Panc1 (cell line): ENCODE data around the gene CHRM2. TPM values are rescaled to one million over a fixed set of nuclear protein-coding genes. Genes with fewer than 3 reads are reported as not detected.

Experiments used
- ATAC-seq: fragments of 200-7000 bp; cut with Tn5 transposase; 2 replicates; pipeline ENCODE4 v1.9.1; 2020; ENCODE audit warnings: mild to moderate bottlenecking, moderate library complexity
- BruUV-seq: library from RNA; stranded (reverse); fragments of 400-500 nt; replicated peaks from 2 replicates; lab custom pipeline; 2021; lab: Mats Ljungman, UMichigan
- CTCF ChIA-PET: fragments of 300-600 bp; sonication (Branson Sonifier 250); formaldehyde crosslinking; loops from one replicate; lab custom pipeline; 2022; ENCODE audit warnings: antibody characterized with exemption; lab: Charles Lee
- POLR2A ChIA-PET: fragments of 300-600 bp; sonication (Branson Sonifier 250); formaldehyde crosslinking; loops from one replicate; lab custom pipeline; 2022; ENCODE audit warnings: antibody characterized with exemption; lab: Charles Lee
- DNase-seq: peaks from one replicate; pipeline ENCODE4 v3.0.0-alpha.2; 2010; ENCODE audit warnings: low read depth, low spot score
- H3K27ac ChIP-seq: 2 replicates; pipeline ENCODE4 v1.5.1; 2011; ENCODE audit warnings: mild to moderate bottlenecking, low read length, inconsistent platforms
- H3K27me3 ChIP-seq: fragments of 200-500 bp; sonication (Bioruptor generic); 2 replicates; pipeline ENCODE4 v1.6.0; 2014; ENCODE audit warnings: low read length, inconsistent platforms; ENCODE audit not compliant: control insufficient read depth, insufficient read depth
- H3K36me3 ChIP-seq: fragments of 200-500 bp; sonication (Bioruptor generic); 2 replicates; pipeline ENCODE4 v1.5.1; 2014; ENCODE audit warnings: inconsistent platforms, mild to moderate bottlenecking, low read length, moderate library complexity; ENCODE audit not compliant: control insufficient read depth, insufficient read depth
- H3K4me1 ChIP-seq: 2 replicates; pipeline ENCODE4 v1.5.1; 2011; ENCODE audit warnings: inconsistent platforms, mild to moderate bottlenecking, low read length, moderate library complexity; ENCODE audit not compliant: control insufficient read depth, insufficient read depth
- H3K4me3 ChIP-seq, 2 experiments: 2 replicates each; pipeline ENCODE4 v1.5.1; 2011 to 2012; ENCODE audit warnings: low read depth in 2 of 2, low read length in 2 of 2, mild to moderate bottlenecking in 2 of 2, inconsistent platforms in 1 of 2, moderate library complexity in 1 of 2
- H3K9me3 ChIP-seq: fragments of 200-500 bp; sonication (Bioruptor generic); 2 replicates; pipeline ENCODE4 v1.5.1; 2014; ENCODE audit warnings: low read depth, mild to moderate bottlenecking, inconsistent platforms, low read length, moderate library complexity; ENCODE audit not compliant: control insufficient read depth, insufficient read depth
- CTCF ChIP-seq: fragments of 450-650 bp; IDR thresholded peaks from 2 replicates; pipeline ENCODE4 v1.5.1; 2017; ENCODE audit warnings: mild to moderate bottlenecking
- POLR2AphosphoS5 ChIP-seq: IDR thresholded peaks from 2 replicates; pipeline ENCODE4 v1.6.1; 2012; ENCODE audit warnings: mild to moderate bottlenecking, low read depth, low read length, moderate library complexity
- SIN3A ChIP-seq: IDR thresholded peaks from 2 replicates; pipeline ENCODE4 v1.6.1; 2012; ENCODE audit warnings: low read depth, mild to moderate bottlenecking, low read length, moderate library complexity, borderline replicate concordance; ENCODE audit not compliant: insufficient read depth
- TCF7L2 ChIP-seq: IDR thresholded peaks from 2 replicates; pipeline ENCODE4 v1.6.1; 2011; ENCODE audit warnings: mild to moderate bottlenecking, low read depth, low read length, inconsistent platforms
- in situ Hi-C: cut with HindIII; loops from 2 replicates; pipeline ENCODE4 v1.10.0; 2016; ENCODE audit warnings: low sequenced_read_pairs, low pct_unique_long_range_greater_than_20kb
- intact Hi-C: fragments of 100-400 bp; cut with micrococcal nuclease; formaldehyde crosslinking; loops from one replicate; pipeline ENCODE4 v1.10.0; 2022; ENCODE audit not compliant: unreplicated experiment
- total RNA-seq: library from RNA; stranded (reverse); gene quantifications from one replicate; pipeline ENCODE4 v1.2.1, GENCODE V29; 2021; ENCODE audit not compliant: unreplicated experiment
- TF ChIP-seq, protein P1 (sequence below), 2 experiments: IDR thresholded peaks; 2 replicates each; pipeline ENCODE4 v1.6.1; 2011 to 2012; ENCODE audit warnings: low read depth in 2 of 2, control low read depth in 1 of 2, low read length in 1 of 2, mild to moderate bottlenecking in 1 of 2, moderate library complexity in 1 of 2; ENCODE audit not compliant: insufficient read depth in 1 of 2

Gene CHRM2
- total RNA-seq, 1 experiment from 2014 or later = not detected

- CTCF ChIA-PET = no interaction called here
- TF ChIP-seq CTCF (no peak), POLR2AphosphoS5 (no peak), SIN3A (no peak), TCF7L2 (no peak)
- TF ChIP-seq, protein P1, sequence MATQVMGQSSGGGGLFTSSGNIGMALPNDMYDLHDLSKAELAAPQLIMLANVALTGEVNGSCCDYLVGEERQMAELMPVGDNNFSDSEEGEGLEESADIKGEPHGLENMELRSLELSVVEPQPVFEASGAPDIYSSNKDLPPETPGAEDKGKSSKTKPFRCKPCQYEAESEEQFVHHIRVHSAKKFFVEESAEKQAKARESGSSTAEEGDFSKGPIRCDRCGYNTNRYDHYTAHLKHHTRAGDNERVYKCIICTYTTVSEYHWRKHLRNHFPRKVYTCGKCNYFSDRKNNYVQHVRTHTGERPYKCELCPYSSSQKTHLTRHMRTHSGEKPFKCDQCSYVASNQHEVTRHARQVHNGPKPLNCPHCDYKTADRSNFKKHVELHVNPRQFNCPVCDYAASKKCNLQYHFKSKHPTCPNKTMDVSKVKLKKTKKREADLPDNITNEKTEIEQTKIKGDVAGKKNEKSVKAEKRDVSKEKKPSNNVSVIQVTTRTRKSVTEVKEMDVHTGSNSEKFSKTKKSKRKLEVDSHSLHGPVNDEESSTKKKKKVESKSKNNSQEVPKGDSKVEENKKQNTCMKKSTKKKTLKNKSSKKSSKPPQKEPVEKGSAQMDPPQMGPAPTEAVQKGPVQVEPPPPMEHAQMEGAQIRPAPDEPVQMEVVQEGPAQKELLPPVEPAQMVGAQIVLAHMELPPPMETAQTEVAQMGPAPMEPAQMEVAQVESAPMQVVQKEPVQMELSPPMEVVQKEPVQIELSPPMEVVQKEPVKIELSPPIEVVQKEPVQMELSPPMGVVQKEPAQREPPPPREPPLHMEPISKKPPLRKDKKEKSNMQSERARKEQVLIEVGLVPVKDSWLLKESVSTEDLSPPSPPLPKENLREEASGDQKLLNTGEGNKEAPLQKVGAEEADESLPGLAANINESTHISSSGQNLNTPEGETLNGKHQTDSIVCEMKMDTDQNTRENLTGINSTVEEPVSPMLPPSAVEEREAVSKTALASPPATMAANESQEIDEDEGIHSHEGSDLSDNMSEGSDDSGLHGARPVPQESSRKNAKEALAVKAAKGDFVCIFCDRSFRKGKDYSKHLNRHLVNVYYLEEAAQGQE (IDR thresholded peaks at IDR 0.05; ENCODE audit: insufficient read depth in 1 of 2, low read depth in 2 of 2, low read length in 1 of 2) = no peak
- intact Hi-C loops = no loop called here
- Histone ChIP-seq H3K27me3 (no peaks in the 10 kb centered on the region), H3K27ac (no peak overlapping the region), H3K9me3 (no peaks in the 10 kb centered on the region), H3K36me3 (no peaks in the 10 kb centered on the region), H3K4me3 (no peak overlapping the region), H3K4me1 (no peaks in the 10 kb centered on the region)
- in situ Hi-C loops = no loop called here
- DNase-seq (no peak), ATAC-seq (no peak)
- POLR2A ChIA-PET = no interaction called here
- no TSS peak for BruUV-seq
Measured at GRCh38 chr7:136942401-136942800, 73.9 kb downstream of the CHRM2 start.

DNA sequence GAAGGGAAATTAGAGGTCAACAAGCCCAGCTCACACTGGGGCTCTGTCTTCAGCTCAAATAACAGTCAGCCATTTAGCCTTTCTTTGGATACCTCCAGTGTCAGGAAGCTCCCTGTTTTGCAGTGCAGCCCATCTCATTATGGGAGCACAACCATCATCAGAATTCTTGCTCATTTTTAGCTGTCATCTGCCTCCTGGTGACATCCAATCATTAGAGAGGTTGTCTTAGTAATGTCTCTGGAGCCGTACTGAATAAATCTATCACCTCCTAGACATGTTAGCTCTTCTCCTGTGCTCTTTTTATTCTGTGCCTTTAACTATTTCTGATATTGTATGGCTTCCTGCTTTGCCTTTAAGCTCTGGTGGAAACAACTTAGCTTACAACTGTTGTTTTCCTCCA is 74.5 kb downstream of the CHRM2 start:
- Histone ChIP-seq H3K9me3 (no peaks in the 10 kb centered on the region), H3K4me1 (no peaks in the 10 kb centered on the region), H3K27me3 (no peaks in the 10 kb centered on the region), H3K36me3 (no peaks in the 10 kb centered on the region), H3K27ac (no peak overlapping the region), H3K4me3 (no peak overlapping the region)
- DNase-seq (no peak), ATAC-seq (no peak)
- intact Hi-C loops = no loop called here
- CTCF ChIA-PET = no interaction called here
- POLR2A ChIA-PET = no interaction called here
- no TSS peak for BruUV-seq
- in situ Hi-C loops = no loop called here
- TF ChIP-seq POLR2AphosphoS5 = no peak
- TF ChIP-seq TCF7L2 = no peak
- no peak for TF ChIP-seq SIN3A
- no peak for TF ChIP-seq CTCF
- TF ChIP-seq, protein P1 (IDR thresholded peaks at IDR 0.05; ENCODE audit: insufficient read depth in 1 of 2, low read depth in 2 of 2, low read length in 1 of 2) = no peak
